Measurements from ENCODE around the gene AGR2. TPM values are rescaled to one million over a fixed set of nuclear protein-coding genes. Genes with fewer than 3 reads are reported as not detected.

AGR2 gene
- total RNA-seq, 1 donor from 2014 or later, result not detected

DNA sequence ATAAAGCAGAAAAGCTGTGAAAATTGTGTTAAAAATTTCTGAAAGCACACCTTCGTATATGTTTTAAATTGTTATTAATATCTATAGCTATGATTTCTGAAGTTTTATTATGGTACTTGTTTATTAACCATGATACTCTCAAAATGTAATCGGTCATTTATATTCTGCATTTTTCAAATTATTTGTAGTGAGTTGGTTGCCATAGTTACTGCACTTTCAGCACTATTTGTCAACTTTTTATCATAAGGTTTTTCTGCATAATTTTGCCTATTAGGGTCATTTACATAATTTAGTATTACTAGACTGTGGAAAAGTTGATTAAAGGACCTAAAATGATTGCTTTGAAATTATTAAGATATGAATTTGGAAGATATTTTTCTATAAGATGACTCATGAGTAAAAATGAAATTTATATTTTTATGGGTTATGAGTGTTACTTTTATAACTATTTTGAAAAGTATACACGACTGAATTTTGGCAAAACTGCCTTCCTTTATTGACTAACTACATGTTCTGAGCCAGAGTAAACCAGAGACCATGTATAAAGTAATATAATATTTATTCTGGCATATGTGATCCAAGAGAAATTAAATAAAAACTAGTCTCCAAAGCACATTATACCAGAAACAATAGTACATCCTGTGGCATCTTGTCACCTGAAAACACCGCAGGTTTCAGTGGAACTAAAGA, 7.9 kb upstream of the AGR2 start:
- peaks cover 2 to 3% of the 10 kb centered on the region in 2 donors for H3K4me1 ChIP-seq
- intact Hi-C loops (cut with DNase I), result no loop called here
- H3K9me3 ChIP-seq, result no peaks in the 10 kb centered on the region
- no peak for DNase-seq (ENCODE audit: low spot score in 2 of 2)
- H3K27me3 ChIP-seq, result no peaks in the 10 kb centered on the region
- peak overlapping the region in 1 of 2 donors; percentile 27 for H3K4me3 ChIP-seq
- H3K27ac ChIP-seq, result peak overlapping the region; percentile 35 to 59
- H3K36me3 ChIP-seq, result no peaks in the 10 kb centered on the region
- TF ChIP-seq, protein P1, sequence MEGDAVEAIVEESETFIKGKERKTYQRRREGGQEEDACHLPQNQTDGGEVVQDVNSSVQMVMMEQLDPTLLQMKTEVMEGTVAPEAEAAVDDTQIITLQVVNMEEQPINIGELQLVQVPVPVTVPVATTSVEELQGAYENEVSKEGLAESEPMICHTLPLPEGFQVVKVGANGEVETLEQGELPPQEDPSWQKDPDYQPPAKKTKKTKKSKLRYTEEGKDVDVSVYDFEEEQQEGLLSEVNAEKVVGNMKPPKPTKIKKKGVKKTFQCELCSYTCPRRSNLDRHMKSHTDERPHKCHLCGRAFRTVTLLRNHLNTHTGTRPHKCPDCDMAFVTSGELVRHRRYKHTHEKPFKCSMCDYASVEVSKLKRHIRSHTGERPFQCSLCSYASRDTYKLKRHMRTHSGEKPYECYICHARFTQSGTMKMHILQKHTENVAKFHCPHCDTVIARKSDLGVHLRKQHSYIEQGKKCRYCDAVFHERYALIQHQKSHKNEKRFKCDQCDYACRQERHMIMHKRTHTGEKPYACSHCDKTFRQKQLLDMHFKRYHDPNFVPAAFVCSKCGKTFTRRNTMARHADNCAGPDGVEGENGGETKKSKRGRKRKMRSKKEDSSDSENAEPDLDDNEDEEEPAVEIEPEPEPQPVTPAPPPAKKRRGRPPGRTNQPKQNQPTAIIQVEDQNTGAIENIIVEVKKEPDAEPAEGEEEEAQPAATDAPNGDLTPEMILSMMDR (IDR thresholded peaks at IDR 0.05), result no peak

DNA sequence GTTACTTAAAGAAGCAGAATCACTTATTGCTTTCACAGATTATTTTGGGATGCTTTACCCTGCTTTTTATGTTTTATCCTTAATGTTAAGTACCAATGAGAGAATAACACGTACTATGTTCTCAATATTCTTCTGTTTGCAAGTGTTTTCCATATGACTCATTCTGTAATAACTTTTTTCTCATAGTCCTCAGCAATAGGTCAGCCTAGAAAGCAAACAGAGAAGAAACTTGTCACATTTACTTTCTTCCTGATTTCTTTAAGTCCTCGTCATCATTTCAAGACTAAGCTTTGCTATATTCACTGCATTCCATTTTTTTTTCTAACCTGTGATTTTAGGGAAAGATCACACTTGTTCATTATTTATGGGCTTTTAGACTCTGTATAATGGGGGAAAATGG, 6.8 kb upstream of the AGR2 start:
- Histone ChIP-seq H3K9me3 (no peaks in the 10 kb centered on the region), H3K36me3 (no peaks in the 10 kb centered on the region), H3K4me1 (peaks cover 2 to 3% of the 10 kb centered on the region in 2 donors), H3K27me3 (no peaks in the 10 kb centered on the region), H3K27ac (no peak overlapping the region), H3K4me3 (no peak overlapping the region)
- intact Hi-C loops (cut with DNase I), result no loop called here
- no peak for DNase-seq (ENCODE audit: low spot score in 2 of 2)
- TF ChIP-seq, protein P1 (IDR thresholded peaks at IDR 0.05), result no peak

DNA sequence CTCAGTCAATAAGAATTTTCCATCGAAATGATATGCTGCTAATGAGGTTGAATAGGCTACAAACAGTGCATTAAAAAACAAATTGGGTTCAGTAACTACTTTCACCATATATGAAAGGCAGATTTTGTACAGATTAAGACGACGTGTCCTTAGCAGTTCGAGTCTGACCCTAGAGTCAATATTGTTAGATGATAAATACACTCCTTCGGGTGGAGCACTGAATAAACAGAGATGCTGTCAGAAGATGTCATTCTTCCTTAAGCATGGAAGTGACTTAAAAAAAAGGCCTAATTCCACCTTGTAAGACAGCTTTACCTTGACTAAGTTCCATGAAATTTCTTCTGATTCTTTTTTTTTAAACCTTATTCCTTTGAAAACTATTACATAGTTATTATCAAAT, 5.8 kb upstream of the AGR2 start:
- TF ChIP-seq, protein P1 (IDR thresholded peaks at IDR 0.05), result no peak
- intact Hi-C loops (cut with DNase I), result no loop called here
- H3K4me1 ChIP-seq, result peaks cover 2 to 3% of the 10 kb centered on the region in 2 donors
- no peak overlapping the region for H3K4me3 ChIP-seq
- H3K27ac ChIP-seq, result no peak overlapping the region
- no peaks in the 10 kb centered on the region for H3K27me3 ChIP-seq
- DNase-seq (ENCODE audit: low spot score in 2 of 2), result no peak
- no peaks in the 10 kb centered on the region for H3K36me3 ChIP-seq
- no peaks in the 10 kb centered on the region for H3K9me3 ChIP-seq

DNA sequence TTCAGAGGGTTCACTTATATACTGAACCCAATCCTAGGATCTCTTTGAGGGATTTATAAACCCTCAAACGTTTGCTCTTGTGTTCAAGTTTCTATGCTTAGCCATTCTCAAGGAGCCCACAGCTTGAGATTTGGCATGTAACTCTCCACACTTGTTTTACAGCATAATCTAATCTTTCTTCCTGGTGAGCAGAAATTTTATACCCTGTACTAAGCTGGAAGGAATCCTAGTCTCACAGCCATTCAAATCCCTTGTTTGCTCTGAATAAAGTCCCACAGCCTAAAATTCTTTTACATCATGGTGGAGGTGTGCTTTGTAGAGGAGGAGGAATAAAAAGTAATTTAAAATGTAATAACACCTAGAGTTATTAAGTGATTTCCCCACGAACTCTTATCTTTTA, 5.3 kb upstream of the AGR2 start:
- H3K9me3 ChIP-seq, result no peaks in the 10 kb centered on the region
- intact Hi-C loops (cut with DNase I), result no loop called here
- no peaks in the 10 kb centered on the region for H3K27me3 ChIP-seq
- TF ChIP-seq, protein P1 (IDR thresholded peaks at IDR 0.05), result no peak
- peaks cover 2 to 3% of the 10 kb centered on the region in 2 donors for H3K4me1 ChIP-seq
- DNase-seq (ENCODE audit: low spot score in 2 of 2), result no peak
- H3K27ac ChIP-seq, result no peak overlapping the region
- H3K4me3 ChIP-seq, result no peak overlapping the region
- H3K36me3 ChIP-seq, result no peaks in the 10 kb centered on the region

DNA sequence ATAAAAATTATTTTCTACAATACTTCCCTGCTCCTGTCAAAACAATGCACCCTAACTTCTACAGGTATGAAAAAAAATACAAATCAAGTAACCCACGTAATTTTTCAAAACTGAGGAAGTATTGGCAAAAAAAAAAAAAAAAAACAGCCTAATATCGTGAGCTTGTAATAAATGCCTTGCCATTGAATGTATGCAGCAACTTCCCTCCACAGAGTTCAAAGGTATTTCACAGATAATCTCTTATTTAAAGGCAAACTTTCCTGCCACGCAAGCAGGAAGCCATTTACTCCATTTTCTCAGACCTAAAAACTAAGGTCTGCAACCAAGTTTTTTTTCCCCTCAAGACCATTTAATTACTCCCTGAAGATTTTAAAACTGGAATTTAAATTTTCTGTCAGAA, 642 bp upstream of the AGR2 start:
- Histone ChIP-seq H3K4me1 (no peaks in the 10 kb centered on the region), H3K27me3 (no peaks in the 10 kb centered on the region), H3K36me3 (no peaks in the 10 kb centered on the region), H3K9me3 (no peaks in the 10 kb centered on the region), H3K27ac (no peak overlapping the region), H3K4me3 (no peak overlapping the region)
- DNase-seq (ENCODE audit: low spot score in 2 of 2), result no peak
- TF ChIP-seq, protein P1 (IDR thresholded peaks at IDR 0.05), result no peak
- intact Hi-C loops (cut with DNase I), result no loop called here

All from ascending aorta (tissue), 2 donors.